Fibroblast of lung (primary cell): ENCODE results near the gene RFX5.

Experiments used
- EZH2 ChIP-seq: IDR thresholded peaks from 2 replicates; pipeline ENCODE4 v1.5.1; 2012; ENCODE audit warnings: low read length, control low read depth, mild to moderate bottlenecking; ENCODE audit errors: missing control alignments
- TF ChIP-seq, protein P1 (sequence below), 2 donors: IDR thresholded peaks in 1 of 2; conservative IDR thresholded peaks in 1 of 2; 1 replicate in 1 of 2; 2 replicates in 1 of 2; pipeline ENCODE4 v1.5.1; 2011 to 2012; ENCODE audit warnings: low read length in 2 of 2, control low read depth in 1 of 2, inconsistent platforms in 1 of 2, low read depth in 1 of 2, mild to moderate bottlenecking in 1 of 2

DNA sequence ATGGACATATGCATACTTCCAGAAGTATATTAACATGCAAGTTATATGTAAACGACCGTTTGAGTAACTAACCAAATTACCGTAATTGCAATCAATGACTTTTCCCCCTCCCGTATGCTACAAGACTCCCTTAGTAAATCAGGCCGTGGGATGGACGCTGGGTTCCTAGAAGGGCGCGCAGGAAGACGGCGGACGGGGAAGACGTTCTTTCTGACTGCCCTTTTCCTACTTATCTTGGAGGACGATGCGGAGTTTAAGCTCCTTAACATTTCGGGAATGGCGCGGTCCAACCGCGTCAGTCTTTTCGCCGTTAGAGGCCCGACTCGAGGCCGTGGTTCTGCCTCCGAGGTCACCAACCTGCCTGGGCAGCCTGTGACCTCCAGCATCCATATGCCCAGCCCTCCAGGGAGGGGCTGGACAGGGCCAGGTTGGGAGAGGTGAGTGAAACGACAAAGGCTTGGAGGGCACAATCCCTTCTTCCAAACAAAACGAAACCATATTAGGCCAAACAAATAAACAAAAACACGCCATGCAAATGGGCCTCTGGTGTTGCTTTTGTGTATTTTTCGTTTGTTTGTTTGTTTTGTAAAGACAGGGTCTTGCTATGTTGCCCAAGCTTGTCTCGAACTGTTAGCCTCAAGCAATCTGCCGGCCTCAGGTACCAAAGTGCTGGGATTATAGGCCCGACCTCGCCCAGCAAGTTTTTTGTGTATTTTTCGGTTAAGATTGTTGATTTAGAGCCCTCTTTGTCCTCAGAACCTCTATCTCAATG is 19.0 kb downstream of the RFX5 start:
- TF ChIP-seq, protein P1, sequence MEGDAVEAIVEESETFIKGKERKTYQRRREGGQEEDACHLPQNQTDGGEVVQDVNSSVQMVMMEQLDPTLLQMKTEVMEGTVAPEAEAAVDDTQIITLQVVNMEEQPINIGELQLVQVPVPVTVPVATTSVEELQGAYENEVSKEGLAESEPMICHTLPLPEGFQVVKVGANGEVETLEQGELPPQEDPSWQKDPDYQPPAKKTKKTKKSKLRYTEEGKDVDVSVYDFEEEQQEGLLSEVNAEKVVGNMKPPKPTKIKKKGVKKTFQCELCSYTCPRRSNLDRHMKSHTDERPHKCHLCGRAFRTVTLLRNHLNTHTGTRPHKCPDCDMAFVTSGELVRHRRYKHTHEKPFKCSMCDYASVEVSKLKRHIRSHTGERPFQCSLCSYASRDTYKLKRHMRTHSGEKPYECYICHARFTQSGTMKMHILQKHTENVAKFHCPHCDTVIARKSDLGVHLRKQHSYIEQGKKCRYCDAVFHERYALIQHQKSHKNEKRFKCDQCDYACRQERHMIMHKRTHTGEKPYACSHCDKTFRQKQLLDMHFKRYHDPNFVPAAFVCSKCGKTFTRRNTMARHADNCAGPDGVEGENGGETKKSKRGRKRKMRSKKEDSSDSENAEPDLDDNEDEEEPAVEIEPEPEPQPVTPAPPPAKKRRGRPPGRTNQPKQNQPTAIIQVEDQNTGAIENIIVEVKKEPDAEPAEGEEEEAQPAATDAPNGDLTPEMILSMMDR (conservative IDR thresholded peaks at IDR 0.05 in 1 of 2, IDR thresholded peaks at IDR 0.05 in 1 of 2; ENCODE audit: low read depth in 1 of 2, low read length in 2 of 2), result no peak
- TF ChIP-seq EZH2, result no peak
